Mesothelial cell of epicardium (in vitro differentiated cells): ENCODE data around the gene FRS2. TPM values are rescaled to one million over a fixed set of nuclear protein-coding genes. Genes with fewer than 3 reads are reported as not detected.
A peak's percentile ranks its signal among the peaks of the same experiment; 100 is the strongest.

Source experiments
- DNase-seq, 2 experiments: peaks; one replicate each; pipeline ENCODE4 v3.0.0; 2021; ENCODE audit warnings: low spot score in 2 of 2; ENCODE audit not compliant: unreplicated experiment in 2 of 2
- H3K27ac Mint-ChIP-seq: 2 replicates; pipeline ENCODE4 v1.8.0; 2021; ENCODE audit warnings: mixed read lengths
- H3K27me3 Mint-ChIP-seq: 2 replicates; pipeline ENCODE4 v1.8.0; 2021; ENCODE audit warnings: low read depth, mixed read lengths
- H3K36me3 Mint-ChIP-seq: 2 replicates; pipeline ENCODE4 v1.8.0; 2021; ENCODE audit warnings: mixed read lengths
- H3K4me1 Mint-ChIP-seq: 2 replicates; pipeline ENCODE4 v1.8.0; 2021; ENCODE audit warnings: mixed read lengths
- H3K4me3 Mint-ChIP-seq: 2 replicates; pipeline ENCODE4 v1.8.0; 2021; ENCODE audit warnings: mild to moderate bottlenecking, moderate library complexity, mixed read lengths
- H3K9me3 Mint-ChIP-seq: 2 replicates; pipeline ENCODE4 v1.8.0; 2021; ENCODE audit warnings: mixed read lengths
- total RNA-seq: library from RNA; stranded (reverse); gene quantifications from 3 replicates; pipeline ENCODE4 v1.2.1, GENCODE V29; 2021
- TF ChIP-seq, protein P1 (sequence below): fragments of 200-600 bp; sonication (generic); IDR thresholded peaks from one replicate; pipeline ENCODE4 v1.5.0; 2021; ENCODE audit warnings: antibody characterized with exemption; ENCODE audit not compliant: unreplicated experiment

FRS2 gene, protein sequence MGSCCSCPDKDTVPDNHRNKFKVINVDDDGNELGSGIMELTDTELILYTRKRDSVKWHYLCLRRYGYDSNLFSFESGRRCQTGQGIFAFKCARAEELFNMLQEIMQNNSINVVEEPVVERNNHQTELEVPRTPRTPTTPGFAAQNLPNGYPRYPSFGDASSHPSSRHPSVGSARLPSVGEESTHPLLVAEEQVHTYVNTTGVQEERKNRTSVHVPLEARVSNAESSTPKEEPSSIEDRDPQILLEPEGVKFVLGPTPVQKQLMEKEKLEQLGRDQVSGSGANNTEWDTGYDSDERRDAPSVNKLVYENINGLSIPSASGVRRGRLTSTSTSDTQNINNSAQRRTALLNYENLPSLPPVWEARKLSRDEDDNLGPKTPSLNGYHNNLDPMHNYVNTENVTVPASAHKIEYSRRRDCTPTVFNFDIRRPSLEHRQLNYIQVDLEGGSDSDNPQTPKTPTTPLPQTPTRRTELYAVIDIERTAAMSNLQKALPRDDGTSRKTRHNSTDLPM
- 46.1 to 49.2 TPM (median 47.8 TPM) in 3 replicates for total RNA-seq

DNA sequence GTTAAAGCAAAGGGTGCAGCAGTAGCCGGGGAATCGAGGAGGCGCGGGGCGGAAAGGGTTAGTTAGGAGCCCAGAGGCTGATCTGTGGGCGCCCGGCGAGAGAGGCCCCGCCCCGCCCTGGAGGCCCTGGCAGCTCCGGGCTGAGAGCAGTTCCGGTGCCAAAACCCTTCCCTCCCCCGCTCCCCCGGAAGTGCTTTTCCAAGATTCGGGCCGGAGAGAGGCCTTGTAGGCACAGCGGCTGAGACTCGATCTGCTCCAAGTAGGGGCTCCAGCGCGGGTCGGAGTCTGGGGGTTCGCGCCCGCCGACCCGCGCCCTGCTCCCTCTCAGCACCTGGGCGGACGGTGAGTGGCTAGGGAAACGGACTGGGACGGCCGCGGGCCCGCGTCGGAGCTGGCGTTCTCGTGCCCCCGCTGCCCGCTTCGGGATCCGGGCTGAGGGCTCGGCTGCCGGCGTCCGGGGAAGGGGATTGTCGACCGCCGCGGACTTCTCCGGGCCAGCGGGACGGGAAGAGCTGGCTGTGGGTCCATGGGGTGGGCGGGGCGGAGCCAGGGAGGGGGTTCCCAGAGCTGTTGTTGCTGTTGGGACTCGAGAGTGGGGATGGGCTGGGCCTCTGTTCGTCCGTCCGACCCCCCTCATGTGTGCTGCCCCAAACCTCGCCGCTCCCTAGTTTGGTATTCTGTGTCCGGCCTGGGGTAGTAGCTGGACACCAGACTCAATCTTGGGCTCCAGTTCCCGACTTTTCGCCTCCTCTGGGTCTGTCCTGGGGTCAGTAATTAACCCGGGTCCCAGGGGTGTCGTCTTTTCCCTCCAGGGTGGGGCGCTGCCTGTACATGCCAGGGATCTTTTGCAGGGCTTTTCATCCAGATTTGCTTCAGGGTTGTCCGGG, at the start of gene FRS2:
Gene FRS2 (plus strand): TSS at position 200 of the 887 bp plus-strand sequence. CDS start 98,643 bp downstream, outside the sequence.
- H3K27ac Mint-ChIP-seq = peak within 1 kb of the TSS; percentile 100
- DNase-seq = peak; percentile 75 to 90
- peaks cover 44% of the 10 kb centered on the region for H3K4me1 Mint-ChIP-seq
- H3K36me3 Mint-ChIP-seq = no peaks in the 10 kb centered on the region
- TF ChIP-seq, protein P1, sequence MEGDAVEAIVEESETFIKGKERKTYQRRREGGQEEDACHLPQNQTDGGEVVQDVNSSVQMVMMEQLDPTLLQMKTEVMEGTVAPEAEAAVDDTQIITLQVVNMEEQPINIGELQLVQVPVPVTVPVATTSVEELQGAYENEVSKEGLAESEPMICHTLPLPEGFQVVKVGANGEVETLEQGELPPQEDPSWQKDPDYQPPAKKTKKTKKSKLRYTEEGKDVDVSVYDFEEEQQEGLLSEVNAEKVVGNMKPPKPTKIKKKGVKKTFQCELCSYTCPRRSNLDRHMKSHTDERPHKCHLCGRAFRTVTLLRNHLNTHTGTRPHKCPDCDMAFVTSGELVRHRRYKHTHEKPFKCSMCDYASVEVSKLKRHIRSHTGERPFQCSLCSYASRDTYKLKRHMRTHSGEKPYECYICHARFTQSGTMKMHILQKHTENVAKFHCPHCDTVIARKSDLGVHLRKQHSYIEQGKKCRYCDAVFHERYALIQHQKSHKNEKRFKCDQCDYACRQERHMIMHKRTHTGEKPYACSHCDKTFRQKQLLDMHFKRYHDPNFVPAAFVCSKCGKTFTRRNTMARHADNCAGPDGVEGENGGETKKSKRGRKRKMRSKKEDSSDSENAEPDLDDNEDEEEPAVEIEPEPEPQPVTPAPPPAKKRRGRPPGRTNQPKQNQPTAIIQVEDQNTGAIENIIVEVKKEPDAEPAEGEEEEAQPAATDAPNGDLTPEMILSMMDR = no peak
- H3K4me3 Mint-ChIP-seq = peak within 1 kb of the TSS; percentile 98
- no peaks in the 10 kb centered on the region for H3K27me3 Mint-ChIP-seq
- H3K9me3 Mint-ChIP-seq = no peaks in the 10 kb centered on the region

DNA sequence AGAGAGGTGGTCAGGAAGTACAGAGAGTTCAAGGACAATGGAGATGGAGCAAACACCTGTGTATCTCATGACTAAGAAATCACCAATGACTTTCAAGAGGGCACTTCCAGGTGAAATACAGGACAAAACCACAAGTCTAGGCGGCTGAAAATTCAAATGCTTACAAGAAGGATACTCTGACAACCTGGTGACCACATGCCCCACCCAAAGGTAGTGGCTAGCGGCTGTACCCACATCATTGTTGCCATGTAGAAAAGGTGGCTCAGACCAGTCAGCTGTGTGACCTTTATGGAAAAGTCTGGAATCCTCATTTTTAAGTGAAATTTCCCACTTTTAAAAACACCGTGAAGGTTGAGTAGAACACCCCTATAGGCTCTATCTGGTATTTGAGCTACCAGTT, 48.6 kb upstream of the FRS2 start:
- Mint-ChIP-seq H3K4me1 (peaks cover under 1% of the 10 kb centered on the region), H3K9me3 (peaks cover 8% of the 10 kb centered on the region), H3K27ac (no peak overlapping the region), H3K27me3 (no peaks in the 10 kb centered on the region), H3K36me3 (no peaks in the 10 kb centered on the region), H3K4me3 (no peak overlapping the region)
- TF ChIP-seq, protein P1 = no peak
- DNase-seq = no peak

DNA sequence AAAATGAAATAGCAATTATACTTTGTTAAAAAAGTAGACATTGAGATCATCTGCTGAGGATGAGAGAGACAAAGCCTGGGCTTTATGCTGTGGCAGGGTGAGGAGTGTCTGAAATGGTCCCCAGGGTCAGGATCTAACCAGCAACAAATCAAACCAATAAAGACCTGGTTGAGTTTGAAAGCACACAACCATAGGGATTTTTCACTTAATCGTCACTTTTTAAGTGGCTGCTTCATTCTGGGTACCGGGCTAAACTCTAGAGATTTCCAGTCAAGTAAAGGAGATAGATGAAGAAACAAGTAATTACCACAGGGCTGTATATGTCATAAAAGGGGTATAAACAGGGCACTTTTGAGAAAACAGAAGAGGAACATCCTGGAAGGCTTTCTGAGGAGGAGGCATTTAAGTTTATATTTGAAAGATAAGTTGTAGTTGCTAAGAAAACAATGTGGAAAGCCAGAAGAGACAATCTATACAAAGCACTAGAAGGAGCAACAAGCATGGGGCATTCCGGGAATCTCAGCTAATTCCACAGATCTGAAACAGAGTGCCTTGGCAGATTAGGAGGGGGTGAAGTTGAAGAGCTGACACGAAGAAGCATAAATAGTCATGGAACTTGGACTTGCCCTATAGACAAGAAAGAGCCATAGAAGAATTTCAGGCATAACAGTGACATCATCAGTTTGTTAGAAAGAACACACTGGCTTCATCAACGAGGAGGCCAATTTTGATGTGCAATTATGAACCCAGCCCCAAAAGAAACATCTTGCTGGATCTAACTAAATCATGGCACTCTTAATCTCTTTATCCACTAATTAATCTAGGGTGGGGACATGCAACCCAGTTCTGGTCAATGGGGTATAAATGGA, 46.9 kb upstream of the FRS2 start:
- DNase-seq = no peak
- H3K4me1 Mint-ChIP-seq = peaks cover 8% of the 10 kb centered on the region
- TF ChIP-seq, protein P1 = no peak
- no peaks in the 10 kb centered on the region for H3K36me3 Mint-ChIP-seq
- no peak overlapping the region for H3K27ac Mint-ChIP-seq
- no peaks in the 10 kb centered on the region for H3K27me3 Mint-ChIP-seq
- H3K9me3 Mint-ChIP-seq = peaks cover 8% of the 10 kb centered on the region
- H3K4me3 Mint-ChIP-seq = no peak overlapping the region

DNA sequence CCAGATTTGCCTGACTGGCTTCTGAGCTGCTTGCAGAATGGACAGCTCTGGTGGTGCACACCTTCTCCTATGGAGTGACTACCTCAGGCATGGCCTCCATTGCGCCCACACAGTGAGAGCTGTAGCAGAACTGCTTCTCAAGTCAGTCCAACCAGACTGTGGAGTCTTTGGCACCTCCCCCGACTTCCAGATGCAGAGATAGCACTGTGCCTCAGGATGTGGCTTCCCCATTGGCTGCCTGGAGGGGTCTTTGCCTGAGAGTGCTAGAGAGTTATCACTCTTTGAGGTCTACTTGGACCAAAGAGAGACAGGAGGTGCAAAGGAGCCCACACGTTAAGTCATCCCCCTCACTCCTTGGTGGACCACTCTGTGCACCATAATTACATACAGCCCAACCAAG, 44.8 kb upstream of the FRS2 start:
- Mint-ChIP-seq H3K9me3 (peaks cover 8% of the 10 kb centered on the region), H3K4me3 (no peak overlapping the region), H3K27ac (no peak overlapping the region), H3K27me3 (no peaks in the 10 kb centered on the region), H3K36me3 (no peaks in the 10 kb centered on the region), H3K4me1 (peaks cover 12% of the 10 kb centered on the region)
- no peak for DNase-seq
- TF ChIP-seq, protein P1 = no peak
